ENCODE data around the gene ST7.

- TF ChIP-seq, protein P1, sequence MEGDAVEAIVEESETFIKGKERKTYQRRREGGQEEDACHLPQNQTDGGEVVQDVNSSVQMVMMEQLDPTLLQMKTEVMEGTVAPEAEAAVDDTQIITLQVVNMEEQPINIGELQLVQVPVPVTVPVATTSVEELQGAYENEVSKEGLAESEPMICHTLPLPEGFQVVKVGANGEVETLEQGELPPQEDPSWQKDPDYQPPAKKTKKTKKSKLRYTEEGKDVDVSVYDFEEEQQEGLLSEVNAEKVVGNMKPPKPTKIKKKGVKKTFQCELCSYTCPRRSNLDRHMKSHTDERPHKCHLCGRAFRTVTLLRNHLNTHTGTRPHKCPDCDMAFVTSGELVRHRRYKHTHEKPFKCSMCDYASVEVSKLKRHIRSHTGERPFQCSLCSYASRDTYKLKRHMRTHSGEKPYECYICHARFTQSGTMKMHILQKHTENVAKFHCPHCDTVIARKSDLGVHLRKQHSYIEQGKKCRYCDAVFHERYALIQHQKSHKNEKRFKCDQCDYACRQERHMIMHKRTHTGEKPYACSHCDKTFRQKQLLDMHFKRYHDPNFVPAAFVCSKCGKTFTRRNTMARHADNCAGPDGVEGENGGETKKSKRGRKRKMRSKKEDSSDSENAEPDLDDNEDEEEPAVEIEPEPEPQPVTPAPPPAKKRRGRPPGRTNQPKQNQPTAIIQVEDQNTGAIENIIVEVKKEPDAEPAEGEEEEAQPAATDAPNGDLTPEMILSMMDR (IDR thresholded peaks at IDR 0.05): no peak
- TF ChIP-seq EZH2 (IDR thresholded peaks at IDR 0.05; ENCODE audit: borderline replicate concordance, insufficient read depth, low read depth, low read length, poor library complexity, severe bottlenecking): no peak
Observed at GRCh38 chr7:117172283-117172682, 219.0 kb downstream of the ST7 start.
